Measurements from ENCODE around the gene CHRDL1.
A peak's percentile ranks its signal among the peaks of the same experiment; 100 is the strongest.

The CHRDL1 gene

DNA sequence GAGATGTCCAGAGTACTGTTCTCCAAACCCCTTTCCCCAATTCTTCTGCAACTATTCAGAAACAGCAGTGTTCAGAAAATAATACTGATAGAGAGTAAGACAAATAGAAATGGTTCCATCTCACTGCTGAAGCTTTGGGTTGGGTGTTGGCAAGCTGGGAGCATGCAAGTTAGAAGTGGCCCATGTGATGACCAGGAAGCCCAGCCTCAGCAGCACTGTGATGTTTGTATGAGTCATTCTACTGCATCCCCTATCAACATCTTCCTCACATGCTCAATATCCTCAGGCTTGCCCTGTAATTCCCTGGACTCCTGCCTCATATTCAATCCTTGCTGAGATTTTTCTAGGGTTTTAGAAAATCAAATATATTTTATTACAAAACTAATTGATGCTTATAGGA is 96.5 kb downstream of the CHRDL1 start:
- DNase-seq (ENCODE audit: low read depth, low spot score) = peak; percentile 3
- no peak overlapping the region for H3K4me3 ChIP-seq (ENCODE audit: low read depth, low read length)
- in situ Hi-C loops (cut with HindIII; ENCODE audit: low sequenced_read_pairs) = no loop called here
- TF ChIP-seq, protein P1, sequence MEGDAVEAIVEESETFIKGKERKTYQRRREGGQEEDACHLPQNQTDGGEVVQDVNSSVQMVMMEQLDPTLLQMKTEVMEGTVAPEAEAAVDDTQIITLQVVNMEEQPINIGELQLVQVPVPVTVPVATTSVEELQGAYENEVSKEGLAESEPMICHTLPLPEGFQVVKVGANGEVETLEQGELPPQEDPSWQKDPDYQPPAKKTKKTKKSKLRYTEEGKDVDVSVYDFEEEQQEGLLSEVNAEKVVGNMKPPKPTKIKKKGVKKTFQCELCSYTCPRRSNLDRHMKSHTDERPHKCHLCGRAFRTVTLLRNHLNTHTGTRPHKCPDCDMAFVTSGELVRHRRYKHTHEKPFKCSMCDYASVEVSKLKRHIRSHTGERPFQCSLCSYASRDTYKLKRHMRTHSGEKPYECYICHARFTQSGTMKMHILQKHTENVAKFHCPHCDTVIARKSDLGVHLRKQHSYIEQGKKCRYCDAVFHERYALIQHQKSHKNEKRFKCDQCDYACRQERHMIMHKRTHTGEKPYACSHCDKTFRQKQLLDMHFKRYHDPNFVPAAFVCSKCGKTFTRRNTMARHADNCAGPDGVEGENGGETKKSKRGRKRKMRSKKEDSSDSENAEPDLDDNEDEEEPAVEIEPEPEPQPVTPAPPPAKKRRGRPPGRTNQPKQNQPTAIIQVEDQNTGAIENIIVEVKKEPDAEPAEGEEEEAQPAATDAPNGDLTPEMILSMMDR (IDR thresholded peaks at IDR 0.05; ENCODE audit: low read depth, low read length) = no peak

DNA sequence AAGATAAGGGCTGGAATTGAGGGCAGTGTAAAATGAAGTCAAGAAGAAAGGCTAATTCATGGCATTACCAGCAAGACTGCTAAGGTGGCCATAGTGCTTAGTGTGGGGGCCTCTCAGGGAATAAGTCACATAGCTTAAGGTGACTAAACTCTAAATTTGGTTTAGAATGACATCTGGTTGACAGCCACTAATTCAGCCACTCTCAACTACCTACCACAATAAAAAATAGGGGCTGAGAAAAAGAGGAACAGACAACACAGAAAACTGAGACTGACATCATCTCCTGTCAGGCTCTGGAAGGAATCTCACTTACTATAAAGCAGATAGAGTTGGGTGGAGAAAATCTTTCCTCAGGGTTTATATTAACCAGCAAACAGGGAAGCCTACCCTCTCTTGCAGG is 96.9 kb downstream of the CHRDL1 start:
- no peak for DNase-seq (ENCODE audit: low read depth, low spot score)
- TF ChIP-seq, protein P1 (IDR thresholded peaks at IDR 0.05; ENCODE audit: low read depth, low read length) = no peak
- in situ Hi-C loops (cut with HindIII; ENCODE audit: low sequenced_read_pairs) = no loop called here
- no peak overlapping the region for H3K4me3 ChIP-seq (ENCODE audit: low read depth, low read length)

DNA sequence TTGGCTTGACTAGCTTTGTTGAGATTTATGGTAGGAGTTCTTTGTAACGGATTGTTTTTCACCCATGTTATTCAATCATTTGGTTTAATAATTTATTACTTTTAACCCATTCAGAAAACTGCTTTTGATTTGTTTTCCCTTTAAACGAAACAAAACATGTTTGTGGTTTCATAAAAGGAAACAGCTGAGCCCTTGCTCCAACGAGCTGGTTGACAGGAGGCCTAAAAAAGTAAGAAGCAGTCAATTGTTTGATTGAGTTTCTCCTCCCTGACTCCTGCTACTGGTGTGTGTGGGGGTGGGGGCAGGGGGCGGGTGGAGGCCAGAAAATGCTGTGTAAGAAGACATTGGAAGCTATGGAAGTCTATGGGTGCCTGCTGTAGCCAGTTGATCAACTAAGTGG is 102.8 kb downstream of the CHRDL1 start:
- TF ChIP-seq, protein P1 (IDR thresholded peaks at IDR 0.05; ENCODE audit: low read depth, low read length) = no peak
- no peak overlapping the region for H3K4me3 ChIP-seq (ENCODE audit: low read depth, low read length)
- in situ Hi-C loops (cut with HindIII; ENCODE audit: low sequenced_read_pairs) = no loop called here
- no peak for DNase-seq (ENCODE audit: low read depth, low spot score)

DNA sequence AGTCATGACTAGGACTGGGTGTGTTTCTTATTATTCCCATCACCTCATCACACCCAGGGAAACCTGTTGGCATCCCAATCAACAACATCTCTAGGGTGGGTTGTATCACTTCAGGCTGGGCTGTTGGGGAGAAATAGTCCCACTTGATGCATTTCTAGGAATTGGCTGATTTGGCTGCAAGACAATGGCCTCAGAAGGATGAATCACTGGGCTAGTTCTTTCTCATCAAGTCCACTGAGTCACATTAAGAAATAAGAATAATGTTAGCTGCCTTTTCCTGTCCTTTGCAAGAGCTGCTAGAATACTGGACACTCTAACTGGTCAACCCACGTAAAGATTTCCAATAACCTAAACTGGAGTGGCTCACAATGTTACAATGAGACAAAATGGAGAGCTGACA is 104.2 kb downstream of the CHRDL1 start:
- DNase-seq (ENCODE audit: low read depth, low spot score) = peak; percentile 12
- in situ Hi-C loops (cut with HindIII; ENCODE audit: low sequenced_read_pairs) = no loop called here
- H3K4me3 ChIP-seq (ENCODE audit: low read depth, low read length) = no peak overlapping the region
- TF ChIP-seq, protein P1 (IDR thresholded peaks at IDR 0.05; ENCODE audit: low read depth, low read length) = no peak

DNA sequence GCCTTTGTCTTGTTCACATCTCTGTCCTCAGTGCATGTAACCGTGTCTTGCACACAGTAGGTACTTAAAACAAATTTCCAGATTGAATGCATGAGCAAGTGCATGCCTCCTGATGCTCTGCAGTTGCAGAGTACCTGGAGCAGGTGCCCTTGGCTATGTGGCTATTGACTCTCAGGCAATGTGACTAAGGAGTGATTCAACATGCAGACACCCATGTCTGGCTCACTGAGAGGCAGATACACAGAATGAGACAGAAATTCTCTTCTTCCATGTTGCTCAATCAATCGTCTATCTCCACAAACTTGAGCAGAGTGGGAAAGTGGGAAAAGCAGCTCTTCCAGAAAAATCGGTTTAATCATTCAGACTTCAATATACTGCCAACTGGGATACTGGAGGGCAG is 111.0 kb downstream of the CHRDL1 start:
- TF ChIP-seq, protein P1 (IDR thresholded peaks at IDR 0.05; ENCODE audit: low read depth, low read length) = no peak
- H3K4me3 ChIP-seq (ENCODE audit: low read depth, low read length) = no peak overlapping the region
- in situ Hi-C loops (cut with HindIII; ENCODE audit: low sequenced_read_pairs) = no loop called here
- DNase-seq (ENCODE audit: low read depth, low spot score) = no peak

DNA sequence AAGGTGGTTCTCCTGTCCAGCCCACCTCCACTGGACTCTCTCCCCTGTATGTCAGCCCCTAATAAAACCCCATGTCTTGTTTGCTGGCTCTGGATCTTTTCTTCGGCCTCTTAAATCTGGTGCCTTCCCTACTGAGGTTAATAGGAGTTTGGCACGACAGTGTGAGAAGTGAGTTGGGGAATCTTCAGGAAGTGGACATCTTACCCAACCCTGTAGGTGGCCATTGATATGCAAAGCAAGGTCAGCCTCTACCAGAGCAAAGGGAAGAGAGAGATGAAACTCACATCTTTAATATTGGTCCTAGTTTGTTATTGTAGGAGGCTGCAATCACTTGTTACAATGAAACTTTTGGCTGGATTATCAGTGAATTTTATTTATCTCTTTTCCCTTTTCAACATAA is 111.7 kb downstream of the CHRDL1 start:
- DNase-seq (ENCODE audit: low read depth, low spot score) = no peak
- TF ChIP-seq, protein P1 (IDR thresholded peaks at IDR 0.05; ENCODE audit: low read depth, low read length) = no peak
- no peak overlapping the region for H3K4me3 ChIP-seq (ENCODE audit: low read depth, low read length)
- in situ Hi-C loops (cut with HindIII; ENCODE audit: low sequenced_read_pairs) = no loop called here

DNA sequence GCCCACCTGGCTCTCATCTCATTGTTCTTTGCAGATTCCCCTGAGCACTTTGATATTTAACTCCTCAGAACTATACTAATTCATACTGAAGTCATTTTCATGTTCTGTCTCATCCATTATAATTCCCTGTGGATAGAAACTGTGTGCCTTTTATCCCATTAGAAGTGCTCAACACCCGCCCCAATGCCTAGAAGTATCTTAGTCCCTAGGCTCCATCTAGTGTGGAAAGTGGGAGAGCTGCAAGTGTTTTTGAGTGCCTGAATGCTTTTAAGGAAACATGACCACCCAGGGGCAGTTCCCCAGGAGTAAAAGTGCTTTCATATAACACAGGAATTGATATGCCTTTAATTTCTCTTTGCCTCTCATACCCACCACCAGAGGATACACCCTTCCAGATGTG is 117.0 kb downstream of the CHRDL1 start:
- in situ Hi-C loops (cut with HindIII; ENCODE audit: low sequenced_read_pairs) = no loop called here
- TF ChIP-seq, protein P1 (IDR thresholded peaks at IDR 0.05; ENCODE audit: low read depth, low read length) = peak; percentile 1
- no peak for DNase-seq (ENCODE audit: low read depth, low spot score)
- no peak overlapping the region for H3K4me3 ChIP-seq (ENCODE audit: low read depth, low read length)

All from astrocyte of the spinal cord (primary cell).